ENCODE measurements around the gene SUSD1.
"Not testable (repeated sequence)": the region's sequence is repeated elsewhere in the genome, so short reads cannot be mapped to it uniquely, and the experiment has no call there.

The SUSD1 gene

DNA sequence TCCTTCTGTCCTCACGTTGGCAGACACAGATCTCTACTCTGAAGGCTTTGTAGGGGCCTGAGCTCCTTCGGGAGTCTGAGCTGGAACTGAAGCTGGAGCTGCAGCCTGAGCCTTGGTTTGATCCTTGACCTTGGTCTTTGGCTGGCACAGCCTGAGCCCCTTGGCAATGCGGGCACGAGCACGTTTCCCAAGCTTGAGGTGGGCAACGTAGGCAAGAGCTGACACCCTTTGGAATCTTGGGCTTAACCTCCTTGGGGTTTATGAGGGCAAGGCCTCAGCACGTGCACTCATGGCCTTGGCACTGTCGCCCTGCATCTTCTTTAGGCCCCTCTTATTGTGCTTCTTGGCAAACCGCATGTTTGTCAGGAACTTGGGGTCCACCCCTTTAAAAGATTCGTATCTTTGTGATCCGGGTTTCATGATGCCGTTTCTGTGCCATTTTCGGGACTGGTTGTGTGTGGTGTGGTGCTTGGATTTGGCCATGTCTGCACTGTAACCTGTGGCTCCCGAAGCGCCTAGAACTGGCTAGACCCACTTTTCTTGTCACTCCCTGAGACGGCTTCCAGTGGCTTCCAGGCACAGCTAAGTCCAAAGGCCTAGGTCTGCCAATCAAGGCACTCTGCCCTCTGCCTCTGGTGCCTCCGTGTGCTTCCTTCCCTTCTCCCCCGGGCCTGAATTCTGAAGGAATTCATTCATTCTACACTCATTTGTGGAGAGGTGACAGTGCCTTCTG is 1.4 kb downstream of the SUSD1 start:
- no peak for DNase-seq

- no peak for DNase-seq
Observed at GRCh38 chr9:112170968-112171367, 4.1 kb downstream of the SUSD1 start.

- no peak for DNase-seq
Observed at GRCh38 chr9:112170235-112170634, 4.9 kb downstream of the SUSD1 start.

GRCh38 chr9:112169368-112169767 is 5.7 kb downstream of the SUSD1 start:
- DNase-seq = no peak

DNA sequence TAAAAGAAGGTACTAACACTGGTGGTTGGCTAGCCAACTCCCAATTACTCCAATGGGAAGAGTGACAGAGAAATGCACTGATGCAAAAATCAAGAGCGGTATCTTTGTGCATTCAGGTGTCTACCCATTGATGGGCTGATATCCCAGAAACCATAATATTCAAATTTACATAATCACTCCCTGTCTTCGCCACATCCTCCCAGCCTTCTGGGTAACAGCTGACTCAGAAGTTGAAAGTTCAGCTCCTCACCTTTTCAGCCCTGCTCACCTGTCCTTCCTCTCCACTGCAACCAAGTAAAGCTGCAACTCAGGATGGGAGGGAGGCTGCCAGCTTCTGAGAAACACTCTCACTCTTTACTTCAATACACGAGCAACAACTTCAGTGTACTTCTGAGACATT is 6.9 kb downstream of the SUSD1 start:
- no peak for DNase-seq

DNA sequence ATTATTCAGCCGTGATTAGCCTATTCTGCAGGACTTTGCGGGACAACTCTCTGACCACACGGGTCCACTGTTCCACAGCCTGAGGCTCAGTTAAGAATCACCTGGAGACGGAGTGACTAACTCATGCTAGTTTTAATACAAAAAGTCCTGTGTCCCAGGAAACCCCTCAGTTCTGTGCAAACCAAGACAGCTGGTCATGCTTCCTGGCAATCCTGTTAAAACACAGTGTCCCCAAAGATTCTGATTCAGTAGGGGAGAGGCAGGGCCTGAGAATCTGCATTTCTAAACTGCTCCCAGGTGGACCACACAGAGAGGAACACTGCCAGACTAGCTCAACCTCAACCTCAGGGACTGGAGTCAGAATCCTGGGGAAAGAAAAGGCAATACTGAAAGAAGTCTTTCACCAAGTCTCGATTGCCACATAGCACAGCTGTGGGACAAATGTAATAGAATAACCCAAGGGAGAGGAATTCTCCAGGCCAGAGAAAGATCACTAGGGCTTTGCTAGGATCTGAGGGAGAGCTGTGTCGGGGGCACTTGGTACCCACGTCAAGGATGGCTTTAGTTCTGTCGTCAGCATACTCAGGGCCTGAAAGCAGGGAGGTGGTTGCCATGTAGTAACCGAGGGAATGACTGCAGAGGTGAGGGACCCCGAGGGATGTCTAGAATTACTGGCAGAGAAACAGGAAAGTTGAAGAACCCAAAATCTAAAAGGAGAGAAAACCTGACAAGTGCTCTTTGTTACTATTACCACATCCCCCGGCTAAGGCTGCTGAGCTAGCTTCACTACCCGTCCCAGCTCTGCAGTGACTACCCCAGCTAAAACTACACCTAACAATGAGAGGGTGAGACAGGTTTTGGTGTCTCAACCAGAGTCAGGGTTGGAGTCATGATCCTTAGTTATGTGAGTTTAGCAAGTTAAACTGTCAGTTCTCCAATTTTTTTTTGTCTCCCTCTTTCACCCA is 8.6 kb downstream of the SUSD1 start:
- no peak for DNase-seq

DNA sequence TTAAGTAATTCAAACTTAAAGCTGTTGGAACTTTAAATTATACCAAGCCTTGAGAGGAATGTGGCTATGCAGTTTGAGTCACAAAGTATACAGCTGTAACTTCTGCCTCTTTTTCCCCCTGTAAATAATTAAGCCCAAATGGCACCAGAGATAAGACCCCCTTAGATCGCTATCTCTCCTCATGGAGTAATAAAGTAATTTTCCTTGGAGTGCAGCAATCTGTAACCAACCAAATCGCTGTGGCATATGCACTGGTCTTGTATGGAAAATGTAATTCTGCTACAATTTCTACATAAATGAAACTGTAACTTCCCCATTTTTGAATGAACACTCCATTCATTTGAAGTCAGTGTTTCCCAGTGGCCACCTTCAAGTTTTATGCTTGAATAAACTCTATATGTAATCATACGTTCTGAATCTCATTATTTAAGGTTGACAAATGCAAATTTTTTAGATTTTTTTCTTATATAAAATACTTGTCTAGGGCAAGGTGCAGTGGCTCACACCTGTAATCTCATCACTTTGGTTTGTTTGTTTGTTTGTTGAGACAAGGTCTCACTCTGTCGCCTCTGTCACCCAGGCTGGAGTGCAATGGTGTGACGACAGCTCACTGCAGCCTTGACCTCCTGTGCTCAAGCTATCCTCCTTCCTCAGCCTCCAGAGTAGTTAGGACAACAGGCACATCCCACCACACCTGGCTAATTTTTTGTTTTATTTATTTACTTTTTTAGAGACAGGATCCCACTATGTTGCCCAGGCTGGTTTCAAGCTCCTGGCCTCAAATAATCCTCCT is 12.3 kb downstream of the SUSD1 start:
- DNase-seq = no peak

DNA sequence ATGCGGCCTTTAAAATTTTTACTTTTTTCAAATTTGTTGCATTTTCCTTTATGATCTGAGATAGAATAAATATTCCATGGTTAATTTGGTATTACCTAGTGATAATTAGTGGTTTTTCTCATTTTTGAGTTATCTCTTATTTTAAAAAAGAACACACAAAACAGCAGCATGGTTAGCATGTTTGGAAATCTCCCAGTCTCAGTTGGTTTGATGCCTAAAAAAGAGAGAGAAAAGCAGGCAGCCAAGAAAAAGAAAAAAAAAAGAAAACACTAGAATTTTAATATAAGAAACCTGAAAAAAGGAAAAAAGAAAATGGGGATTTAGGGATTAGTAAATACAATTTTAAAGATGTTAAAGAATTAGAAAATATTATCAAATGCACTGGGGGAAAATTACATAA is 15.3 kb downstream of the SUSD1 start:
- DNase-seq = no peak

GRCh38 chr9:112158656-112159367 is 16.3 kb downstream of the SUSD1 start:
- no peak for DNase-seq

DNA sequence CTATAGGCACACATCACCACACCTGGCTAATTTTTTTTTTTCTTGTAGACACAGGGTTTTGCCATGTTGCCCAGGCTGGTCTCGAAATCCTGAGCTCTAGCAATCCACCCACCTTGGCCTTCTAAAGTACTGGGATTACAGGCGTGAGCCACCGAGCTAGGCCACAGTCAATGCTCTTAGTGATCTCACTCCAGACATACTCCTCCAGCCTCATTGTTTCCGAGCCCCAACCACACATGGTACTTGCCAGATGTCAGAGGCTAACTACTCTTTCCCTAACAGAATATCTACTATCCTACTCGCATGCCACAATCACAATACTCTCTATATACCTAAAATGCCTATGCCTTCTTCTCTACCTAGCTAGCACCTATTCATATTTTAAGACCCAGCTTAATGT is 17.1 kb downstream of the SUSD1 start:
- no peak for DNase-seq

GRCh38 chr9:112157087-112157486 is 18.0 kb downstream of the SUSD1 start:
- DNase-seq = no peak

DNA sequence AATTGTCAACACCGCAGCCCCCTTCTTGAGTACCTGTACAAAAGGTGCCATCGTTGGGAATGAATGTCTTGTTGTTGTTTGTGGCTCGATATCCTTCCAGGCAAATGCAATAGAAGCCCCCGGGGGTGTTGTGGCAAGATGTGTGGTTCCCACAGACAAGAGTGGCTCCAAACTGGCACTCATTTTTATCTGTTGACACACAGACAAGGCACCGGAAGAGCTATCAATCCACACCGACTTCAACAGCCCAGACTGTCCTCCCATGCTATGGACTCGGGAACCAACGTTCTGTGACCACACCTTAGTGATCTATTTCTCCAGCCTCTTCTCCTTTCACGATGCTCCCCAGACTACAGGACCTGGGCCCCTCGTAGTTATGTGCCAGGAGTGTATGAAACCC is 25.9 kb downstream of the SUSD1 start:
- no peak for DNase-seq

DNA sequence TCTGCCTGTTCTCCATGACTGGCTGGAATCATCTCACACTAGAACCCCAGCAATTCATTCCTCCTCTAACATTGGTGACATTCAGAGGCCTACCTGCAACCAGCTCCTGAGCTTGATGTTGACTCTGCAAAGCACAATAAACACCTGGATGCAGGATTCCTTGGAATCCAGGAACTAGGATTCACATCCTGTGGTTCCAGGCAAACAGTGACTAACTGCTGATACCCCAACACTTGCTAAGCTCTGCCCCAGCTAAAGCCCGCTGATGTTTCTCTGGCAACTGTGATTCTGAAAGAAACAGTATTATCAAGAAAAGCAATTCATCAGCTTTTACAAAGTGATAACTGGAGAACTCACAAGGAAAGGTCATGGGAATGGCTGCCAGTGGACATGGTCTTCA is 29.2 kb downstream of the SUSD1 start:
- DNase-seq = no peak

DNA sequence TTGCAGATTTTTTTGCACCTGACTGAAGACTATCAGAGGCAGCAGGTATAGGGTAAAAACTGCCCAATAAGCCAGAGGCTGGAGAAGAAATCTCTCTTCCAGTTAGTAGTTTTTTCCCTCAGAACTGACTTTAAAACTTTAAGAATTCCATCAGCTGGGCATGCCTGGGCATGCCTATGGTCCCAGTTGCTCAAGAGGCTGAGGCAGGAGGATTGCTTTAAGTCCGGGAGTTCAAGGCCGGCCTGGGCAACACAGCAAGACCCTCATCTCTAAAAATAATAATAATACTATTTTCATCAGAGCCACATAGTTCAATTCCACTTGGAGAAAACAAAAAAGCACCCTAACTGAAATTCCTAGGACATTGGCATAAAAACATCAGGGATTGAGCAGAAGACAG is 30.3 kb downstream of the SUSD1 start:
- DNase-seq = no peak

DNA sequence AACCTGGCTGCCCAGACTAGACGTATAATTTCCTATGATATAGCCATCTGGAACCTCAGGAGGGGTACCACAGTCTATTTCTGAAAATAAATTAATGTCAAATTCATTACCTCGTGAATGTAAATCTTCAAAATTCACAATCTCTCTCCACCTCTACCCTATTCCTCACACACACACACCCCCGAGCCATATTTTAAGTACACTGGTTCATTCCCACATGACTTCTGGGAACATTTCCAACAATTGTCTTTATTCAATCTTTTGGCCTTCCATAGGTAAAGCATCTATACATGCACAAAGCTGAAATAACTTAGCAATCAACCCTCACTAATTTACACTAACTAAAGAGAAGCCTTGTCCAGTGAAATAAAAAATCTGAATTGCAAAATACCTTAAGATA is 32.7 kb downstream of the SUSD1 start:
- no peak for DNase-seq

DNA sequence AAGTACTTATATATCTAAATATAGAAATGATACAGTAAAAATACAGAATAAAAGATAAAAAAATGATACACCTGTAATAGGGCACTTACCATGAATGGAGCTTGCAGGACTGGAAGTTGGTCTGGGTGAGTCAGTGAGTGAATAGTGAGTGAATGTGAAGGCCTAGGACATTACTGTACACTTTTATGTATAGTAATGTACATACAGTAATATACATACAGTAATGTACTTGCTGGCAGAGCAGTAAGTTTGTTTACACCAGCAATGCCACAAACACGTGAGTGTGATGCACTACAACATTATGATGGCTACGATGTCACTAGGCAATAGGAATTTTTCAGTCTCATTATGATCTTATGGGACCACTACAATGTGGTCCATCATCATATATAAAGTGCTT is 34.2 kb downstream of the SUSD1 start:
- no peak for DNase-seq

DNA sequence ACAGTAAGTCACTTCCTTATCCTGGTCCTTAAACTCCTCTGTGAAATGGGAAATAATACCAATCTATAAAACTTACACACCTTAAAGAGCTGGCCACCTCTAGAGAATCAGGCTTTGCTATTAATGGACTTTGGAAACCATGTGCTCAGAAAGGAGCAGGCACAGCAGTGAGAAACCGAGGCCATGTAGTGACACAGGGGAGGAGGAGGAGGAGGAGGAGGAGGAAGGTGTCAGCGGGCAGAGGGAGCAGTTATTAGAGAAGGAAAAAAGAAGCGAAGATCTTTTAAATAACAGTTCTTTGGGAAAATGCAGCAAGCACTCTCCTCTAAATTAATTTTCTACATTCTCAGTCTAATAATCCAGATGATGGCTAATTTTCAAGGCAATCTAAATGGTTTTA is 38.0 kb downstream of the SUSD1 start:
- no peak for DNase-seq

GRCh38 chr9:112135706-112136105 is 39.4 kb downstream of the SUSD1 start:
- no peak for DNase-seq

- not testable (repeated sequence) for DNase-seq
Observed at GRCh38 chr9:112133806-112134205, 41.3 kb downstream of the SUSD1 start.

DNA sequence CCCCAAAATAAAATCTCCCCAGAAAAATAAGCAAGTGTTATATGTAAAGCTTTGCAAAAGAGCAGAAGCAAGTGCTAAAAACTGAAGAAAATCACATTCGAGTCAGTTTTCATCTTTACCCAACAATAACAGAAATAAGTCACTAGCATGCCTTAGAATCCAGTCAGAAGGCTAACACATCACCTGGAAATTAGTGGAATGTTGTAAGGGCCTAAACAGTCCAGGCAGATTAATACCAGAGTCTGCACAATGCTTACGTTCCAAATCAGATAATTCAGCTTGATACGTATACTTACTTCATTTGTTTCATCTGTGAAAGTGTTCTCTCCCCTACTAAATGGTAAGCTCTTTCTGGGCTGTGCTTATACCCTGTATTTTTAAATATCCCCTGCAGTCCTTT is 42.7 kb downstream of the SUSD1 start:
- DNase-seq = no peak

DNA sequence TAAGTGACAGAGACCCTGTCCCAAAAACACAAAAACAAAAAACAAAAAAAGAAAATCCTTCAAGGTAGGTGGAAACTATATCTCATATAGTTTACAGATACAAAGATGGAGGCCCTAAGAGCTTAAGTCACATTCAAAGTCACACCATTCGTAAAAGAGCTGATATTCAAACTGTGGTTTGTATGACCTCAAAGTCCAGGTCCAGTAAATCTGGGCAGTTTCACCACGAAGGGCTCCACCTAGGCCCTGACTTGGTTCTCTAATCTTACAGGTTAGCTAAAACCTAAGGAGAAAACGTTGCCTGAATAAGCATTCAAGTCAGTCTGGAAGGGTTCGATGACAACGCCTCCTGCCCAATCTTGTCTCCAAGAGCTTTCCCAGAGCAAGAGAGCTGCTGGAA is 44.1 kb downstream of the SUSD1 start:
- no peak for DNase-seq

DNA sequence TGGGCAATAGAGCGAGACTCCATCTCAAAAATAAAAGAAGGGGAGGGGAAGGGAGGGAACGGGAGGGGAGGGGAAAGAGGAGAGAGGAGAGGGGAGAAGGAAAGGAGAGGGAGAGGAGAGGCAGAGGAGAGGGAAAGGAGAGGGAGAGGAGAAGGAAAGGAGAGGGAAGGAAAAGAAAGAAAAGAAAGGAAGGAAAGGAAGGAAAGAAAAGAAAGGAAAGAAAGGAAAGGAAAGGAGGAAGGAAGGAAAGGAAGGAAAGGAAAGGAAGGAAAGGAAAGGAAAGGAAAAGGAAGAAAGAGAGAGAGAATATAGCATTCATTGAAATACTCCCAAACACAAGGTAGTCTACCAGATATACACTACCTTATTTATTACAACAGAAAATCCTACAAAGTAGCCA is 44.8 kb downstream of the SUSD1 start:
- no peak for DNase-seq

DNA sequence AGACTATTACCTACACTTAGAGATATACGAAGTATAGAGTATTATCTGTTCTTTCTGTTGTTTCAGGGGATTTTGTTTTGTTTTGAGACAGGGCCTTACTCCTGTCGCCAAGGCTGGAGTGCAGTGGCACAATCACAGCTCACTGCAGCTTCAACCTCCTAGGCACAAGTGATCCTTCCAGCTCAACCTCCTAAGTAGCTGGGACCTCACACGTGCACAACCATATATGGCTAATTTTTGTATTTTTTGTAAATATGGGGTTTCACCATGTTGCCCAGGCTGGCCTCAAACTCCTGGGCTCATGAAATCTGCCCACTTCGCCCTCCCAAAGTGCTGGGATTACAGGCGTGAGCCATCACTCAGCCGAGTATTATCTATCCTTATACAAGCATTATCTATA is 45.9 kb downstream of the SUSD1 start:
- no peak for DNase-seq

Measured in stimulated activated CD4-positive, alpha-beta T cell treated with anti-CD3 and anti-CD28 coated beads, Interleukin-15, amount 100 ng/mL, for 24 hours (primary cell).